AG09309 (cell line): ENCODE measurements around the gene GPRIN1.
A peak's percentile ranks its signal among the peaks of the same experiment; 100 is the strongest.

Experiments used
- DNase-seq: peaks from one replicate; pipeline ENCODE4 v3.0.0-alpha.2; 2010; ENCODE audit warnings: low read depth
- H3K4me3 ChIP-seq: 2 replicates; pipeline ENCODE4 v1.5.1; 2011; ENCODE audit warnings: mild to moderate bottlenecking, low read depth, low read length, moderate library complexity; ENCODE audit not compliant: control insufficient read depth
- CTCF ChIP-seq: IDR thresholded peaks from 2 replicates; pipeline ENCODE4 v1.5.1; 2011; ENCODE audit warnings: mild to moderate bottlenecking, low read depth, low read length, inconsistent platforms; ENCODE audit not compliant: insufficient read depth, control insufficient read depth; ENCODE audit errors: missing control alignments

The GPRIN1 gene

GRCh38 chr5:176633598-176633997, 23.6 kb upstream of the GPRIN1 start:
- TF ChIP-seq CTCF, result no peak
- no peak for DNase-seq
- H3K4me3 ChIP-seq, result no peak overlapping the region

- DNase-seq, result no peak
- TF ChIP-seq CTCF, result no peak
- no peak overlapping the region for H3K4me3 ChIP-seq
These were observed 22.8 kb upstream of the GPRIN1 start for GRCh38 chr5:176632745-176633144.

- no peak for DNase-seq
- no peak for TF ChIP-seq CTCF
- no peak overlapping the region for H3K4me3 ChIP-seq
These were observed 21.6 kb upstream of the GPRIN1 start for GRCh38 chr5:176631383-176632200.

- DNase-seq, result no peak
- TF ChIP-seq CTCF, result no peak
- H3K4me3 ChIP-seq, result peak overlapping the region; percentile 29
These were observed 20.8 kb upstream of the GPRIN1 start for GRCh38 chr5:176630681-176631222.

GRCh38 chr5:176629853-176630680, 20.1 kb upstream of the GPRIN1 start, which contains the start of the genes EIF4E1B and SNCB:
Gene EIF4E1B (plus strand): TSS chr5:176630675. CDS start chr5:176642788, 12,113 bp downstream.
Gene SNCB (minus strand): TSS chr5:176630534. CDS start chr5:176629654, 880 bp downstream.
- peak within 1 kb of the TSS; percentile 29 for H3K4me3 ChIP-seq
- TF ChIP-seq CTCF, result no peak

GRCh38 chr5:176629317-176629852, 19.4 kb upstream of the GPRIN1 start:
- no peak overlapping the region for H3K4me3 ChIP-seq
- no peak for DNase-seq
- no peak for TF ChIP-seq CTCF

More at GRCh38 chr5:176629853-176630680, 20.1 kb upstream of the GPRIN1 start, which contains the start of the genes EIF4E1B and SNCB:
- DNase-seq, result no peak
